DMS 273 (cell line): ENCODE measurements around the gene UMPS.
"Not testable (repeated sequence)": the region's sequence is repeated elsewhere in the genome, so short reads cannot be mapped to it uniquely, and the experiment has no call there.

Experiments
- DNase-seq: peaks from one replicate; lab custom pipeline; 2025; ENCODE audit not compliant: unreplicated experiment; lab: John Stamatoyannopoulos, UW

UMPS gene

DNA sequence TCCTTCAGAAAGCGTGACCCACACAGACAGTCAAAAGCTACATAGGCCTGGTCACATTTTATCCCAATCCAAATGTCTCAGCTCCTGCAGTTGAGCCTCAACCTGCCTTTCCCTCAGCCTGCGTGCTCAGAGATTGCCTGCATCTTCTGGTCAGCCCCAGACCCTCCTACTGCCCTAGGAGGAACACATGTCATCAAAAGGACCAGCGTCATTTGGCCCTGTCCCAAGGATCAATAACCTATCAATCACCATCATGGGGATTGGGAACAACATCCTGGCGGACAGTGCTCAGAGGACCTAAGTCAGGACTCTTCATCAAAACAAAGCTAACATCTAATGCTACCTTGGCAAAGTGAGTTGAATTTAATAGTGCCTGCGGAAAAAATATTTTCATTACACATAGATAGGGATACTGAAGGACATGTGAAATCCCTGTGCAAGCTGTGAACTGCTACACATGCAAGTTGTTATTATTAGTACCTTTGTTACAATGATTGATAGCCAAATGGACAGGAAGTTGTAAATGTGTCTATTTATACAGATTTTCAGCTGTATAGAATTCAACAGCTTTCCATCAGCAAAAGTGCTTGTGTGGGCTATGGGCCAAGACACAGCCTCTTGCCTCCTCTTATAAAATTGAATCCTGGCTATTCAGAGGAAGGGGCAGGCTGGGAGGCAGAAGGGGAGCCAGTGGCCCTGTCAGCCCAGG, 47.7 kb downstream of the UMPS start:
- DNase-seq, result no peak

DNA sequence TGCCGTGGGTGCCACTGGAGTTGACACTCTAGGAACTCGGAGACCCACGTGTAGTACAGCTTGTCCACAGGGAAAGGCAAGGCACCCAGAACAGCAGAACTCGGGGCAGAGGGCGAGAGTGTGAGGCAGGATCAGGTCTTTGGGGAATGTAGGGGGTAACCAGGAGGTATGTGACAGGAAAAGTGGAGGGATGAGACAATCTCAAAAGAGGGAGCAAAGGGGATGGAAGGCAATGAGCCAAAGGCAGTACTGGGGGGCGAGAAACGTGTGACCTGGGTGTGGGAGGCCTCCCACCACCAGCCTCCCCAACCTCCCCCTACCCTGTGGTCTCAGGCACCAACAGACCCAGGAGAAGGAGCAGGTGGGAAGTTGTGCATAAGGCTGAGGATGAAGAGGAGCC, 48.9 kb downstream of the UMPS start:
- no peak for DNase-seq

DNA sequence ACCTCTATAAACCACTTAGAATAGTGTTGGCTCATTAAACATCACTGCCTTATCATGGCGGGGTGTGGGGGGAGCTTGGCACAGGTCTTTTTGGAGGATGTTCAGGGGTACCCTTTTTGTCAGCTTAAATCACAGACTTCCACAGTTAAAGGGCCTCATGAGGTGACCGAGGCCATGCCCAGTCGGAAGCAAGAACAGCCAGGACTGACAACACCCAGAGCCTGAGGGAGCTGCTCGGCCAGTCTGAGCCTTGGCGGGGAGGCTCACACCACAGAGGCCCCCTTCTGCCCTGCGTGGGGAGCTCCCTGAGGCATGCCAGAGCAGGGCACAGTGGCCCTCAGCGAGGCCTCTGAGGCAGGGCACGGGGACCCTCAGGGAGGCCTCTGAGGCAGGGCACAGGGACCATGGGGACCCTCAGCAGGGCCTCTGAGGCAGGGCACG, 49.5 kb downstream of the UMPS start:
- DNase-seq, result no peak

DNA sequence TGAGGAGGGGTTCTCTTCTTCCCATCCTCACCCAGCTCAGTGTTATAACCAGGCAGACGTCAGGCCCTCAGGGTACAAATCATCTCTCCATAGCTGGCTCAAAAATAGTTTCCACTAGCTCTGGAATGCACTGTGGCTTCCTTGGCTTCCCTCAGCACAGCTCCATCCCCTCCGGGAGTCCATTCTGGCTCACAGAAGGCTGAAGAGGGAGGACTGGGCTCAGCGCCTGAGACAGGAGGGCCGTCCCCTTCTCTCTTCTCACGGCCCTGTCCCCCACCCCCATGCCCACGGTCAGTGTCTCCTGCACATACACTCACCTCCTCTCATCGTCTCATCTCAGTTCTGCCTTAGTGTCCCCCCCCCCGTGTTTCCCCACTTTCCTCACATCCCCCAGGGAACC, 50.1 kb downstream of the UMPS start:
- DNase-seq, result no peak

DNA sequence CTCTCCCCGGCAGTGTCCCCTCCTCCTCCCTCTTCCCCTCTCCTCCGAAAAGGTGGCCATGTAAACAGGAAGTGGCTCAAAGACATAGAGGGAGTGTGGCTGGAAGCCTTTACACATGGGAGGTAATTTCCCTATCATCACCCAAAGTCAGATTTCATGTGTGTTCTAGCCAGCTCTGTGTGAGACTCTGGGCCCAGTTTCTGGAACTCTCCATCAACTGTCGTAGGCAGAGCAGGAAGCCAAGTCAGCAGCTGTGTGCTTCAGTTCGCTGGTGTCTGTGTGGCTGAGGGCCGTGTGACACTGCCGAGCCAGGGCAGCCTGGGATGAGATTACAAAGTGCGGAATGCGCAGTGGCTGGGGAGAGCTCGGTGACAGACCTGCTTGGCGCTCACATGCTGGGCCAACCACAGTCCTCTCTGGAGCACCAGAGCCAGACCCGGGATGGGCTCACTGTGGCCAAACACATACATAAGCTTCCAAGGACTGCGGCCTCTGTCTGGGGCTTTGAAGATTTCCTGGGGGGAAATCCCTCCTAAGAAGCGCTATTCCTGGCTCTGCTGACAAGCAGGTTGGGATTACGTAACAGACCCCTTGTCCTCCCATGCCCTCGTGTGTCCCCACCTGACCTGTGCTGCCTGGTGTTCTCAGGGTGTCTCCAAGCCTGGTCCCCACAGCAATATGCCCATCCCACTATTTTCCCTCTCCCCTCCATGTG, 50.7 kb downstream of the UMPS start:
- DNase-seq, result peak; percentile 34

DNA sequence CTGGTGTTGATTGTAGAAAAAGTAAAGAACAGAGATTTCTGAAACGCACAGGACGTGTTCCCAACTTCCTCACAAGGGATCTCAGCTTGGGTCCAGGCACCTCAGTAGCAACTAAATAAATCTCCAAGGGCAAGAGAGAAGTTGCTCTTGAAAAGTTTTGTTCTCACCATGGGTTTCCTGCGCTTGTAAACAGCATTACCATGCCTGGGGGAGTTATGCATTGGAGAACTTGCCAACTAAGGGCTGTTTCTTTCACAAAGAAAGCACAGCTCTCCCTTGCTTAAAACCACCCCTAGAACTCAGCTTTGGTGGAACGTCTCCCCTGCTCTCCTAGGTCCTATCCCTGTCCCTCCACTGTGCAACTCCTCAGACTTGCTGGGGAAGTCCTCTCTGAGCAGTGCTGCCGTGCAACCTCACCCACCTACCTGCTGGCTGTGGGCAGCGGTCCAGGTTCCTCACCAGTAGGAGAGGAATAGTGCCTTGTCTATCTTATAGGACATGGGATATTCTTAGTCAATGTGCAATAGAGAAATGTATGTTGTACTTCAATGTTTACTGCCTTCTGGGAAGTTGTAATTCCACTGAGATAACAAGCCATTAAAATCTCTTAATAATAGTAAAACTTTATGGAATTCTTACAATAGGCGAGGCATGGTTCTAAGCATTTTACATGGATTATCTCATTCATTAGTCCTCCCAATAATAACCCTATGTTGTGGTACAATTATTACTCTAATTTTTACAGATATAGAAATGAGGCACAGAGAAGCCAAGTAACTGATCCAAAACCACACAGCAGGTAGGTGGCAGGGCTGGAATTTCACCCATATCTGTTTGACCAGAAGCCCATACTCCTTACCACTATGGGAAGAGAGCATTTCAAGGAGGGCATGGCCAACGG, 51.5 kb downstream of the UMPS start:
- no peak for DNase-seq

DNA sequence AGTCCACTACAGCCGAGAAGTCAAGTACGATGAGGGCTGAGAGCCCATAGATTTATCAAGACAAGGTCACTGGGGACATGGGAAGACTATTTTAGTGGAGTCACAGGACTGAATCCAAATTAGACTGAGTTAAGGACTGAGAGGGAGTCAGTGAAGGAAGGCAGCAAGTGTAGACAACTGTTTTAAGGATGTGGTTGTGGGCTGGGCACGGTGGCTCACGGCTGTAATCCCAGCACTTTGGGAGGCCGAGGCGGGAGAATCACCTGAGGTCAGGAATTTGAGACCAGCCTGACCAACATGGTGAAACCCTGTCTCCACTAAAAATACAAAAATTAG, 52.1 kb downstream of the UMPS start:
- not testable (repeated sequence) for DNase-seq

DNA sequence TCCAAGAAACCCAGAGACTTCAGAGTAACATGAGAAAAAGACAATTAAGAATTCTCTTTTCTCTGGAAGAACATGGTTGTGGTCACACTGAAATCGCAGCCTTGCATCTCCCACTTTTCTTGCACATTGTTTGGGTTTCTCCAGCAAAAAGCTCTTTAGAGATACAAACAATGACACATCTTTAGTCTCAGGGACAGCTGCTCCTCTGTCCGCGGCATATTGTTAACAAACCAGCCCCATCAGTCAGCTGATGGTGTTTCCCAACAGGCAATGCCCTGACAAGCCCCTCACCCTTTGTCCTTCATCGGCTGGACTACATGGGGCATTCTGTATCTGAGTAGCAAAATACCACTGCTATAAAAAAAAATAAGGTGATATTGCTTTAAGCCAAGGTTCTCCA, 53.4 kb downstream of the UMPS start:
- DNase-seq, result no peak

DNA sequence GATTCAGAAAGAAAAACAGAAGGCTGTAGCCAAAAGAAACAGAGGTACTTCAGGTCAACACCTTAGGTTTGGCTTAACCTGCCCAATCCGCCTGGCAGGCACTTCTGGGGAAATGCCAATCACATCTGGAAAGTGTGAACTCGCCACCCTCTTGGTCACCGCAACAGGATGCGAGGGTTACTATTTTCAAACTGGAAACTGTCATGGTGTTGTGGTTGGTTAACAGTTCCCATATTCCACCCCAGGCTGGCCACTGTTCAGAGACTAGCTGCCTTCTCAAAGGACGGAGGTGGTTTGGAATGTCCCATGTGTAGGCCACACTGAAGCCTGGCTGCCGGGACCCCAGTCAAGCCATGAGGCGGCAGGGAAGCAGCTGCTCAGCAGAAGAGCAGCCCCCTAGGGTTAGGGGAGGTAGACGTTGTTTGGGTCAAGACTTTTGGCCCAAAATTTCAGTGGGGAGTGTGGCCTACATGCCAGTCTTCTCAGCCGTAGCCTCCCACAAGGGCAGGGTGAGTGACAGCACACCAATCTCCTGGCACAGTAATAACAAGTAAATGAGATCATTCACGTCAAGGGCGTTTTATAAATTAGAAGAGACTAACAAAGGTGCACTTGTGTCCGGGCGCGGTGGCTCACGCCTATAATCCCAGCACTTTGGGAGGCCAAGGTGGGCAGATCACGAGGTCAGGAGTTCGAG, 54.6 kb downstream of the UMPS start:
- DNase-seq, result no peak

DNA sequence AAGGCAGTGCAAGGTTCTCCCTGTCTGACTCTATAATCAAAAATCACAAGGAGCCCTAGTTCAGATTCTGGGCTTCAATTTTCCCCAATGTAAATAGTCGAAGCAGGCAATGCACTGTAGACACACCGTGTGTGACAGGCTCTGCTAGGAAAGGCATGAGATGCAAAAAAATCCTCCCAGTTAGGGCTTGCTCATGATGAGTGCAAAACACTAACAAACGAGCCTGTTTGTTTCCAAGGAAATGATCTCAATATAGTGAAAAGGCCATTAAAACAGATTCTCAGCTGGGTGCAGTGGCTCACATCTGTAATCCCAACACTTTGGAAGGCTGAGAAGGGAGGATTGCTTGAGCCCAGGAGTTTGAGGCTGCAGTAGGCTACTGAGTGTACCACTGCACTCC, 55.7 kb downstream of the UMPS start:
- DNase-seq, result no peak

DNA sequence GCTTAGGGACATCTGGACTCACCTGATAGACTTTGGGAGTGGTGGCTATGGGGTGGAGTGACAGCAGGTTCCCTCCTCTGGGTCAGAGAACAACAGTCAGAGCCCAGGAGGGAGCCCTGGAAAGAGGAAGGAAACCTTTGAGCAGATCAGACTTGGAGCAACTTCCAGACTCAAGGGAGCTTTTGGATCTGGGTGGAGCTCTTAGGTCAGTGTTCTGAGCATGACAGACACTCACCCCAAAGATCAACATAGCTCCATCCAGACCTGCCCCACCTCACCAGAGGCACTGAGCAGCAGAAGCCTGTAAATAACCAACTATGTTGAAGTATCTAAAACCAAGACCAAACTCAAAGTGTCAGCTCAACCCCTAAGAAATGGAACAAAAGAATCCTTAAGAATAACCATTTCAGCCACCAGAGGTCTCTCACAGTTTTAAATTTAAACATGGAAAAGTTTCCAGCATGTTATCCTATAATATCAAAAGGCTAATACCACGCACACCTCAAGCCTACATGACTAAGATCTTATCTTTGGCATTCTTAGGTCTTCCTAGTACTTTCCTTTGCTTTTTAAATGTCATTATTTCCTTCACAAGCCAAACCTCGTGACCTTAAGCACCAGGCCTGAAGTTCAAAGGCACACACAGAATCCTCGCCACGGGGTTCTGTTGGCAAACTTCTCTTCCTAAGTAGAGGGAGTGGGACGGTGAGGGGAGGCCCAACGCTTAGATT, 56.4 kb downstream of the UMPS start:
- peak; percentile 53 for DNase-seq

DNA sequence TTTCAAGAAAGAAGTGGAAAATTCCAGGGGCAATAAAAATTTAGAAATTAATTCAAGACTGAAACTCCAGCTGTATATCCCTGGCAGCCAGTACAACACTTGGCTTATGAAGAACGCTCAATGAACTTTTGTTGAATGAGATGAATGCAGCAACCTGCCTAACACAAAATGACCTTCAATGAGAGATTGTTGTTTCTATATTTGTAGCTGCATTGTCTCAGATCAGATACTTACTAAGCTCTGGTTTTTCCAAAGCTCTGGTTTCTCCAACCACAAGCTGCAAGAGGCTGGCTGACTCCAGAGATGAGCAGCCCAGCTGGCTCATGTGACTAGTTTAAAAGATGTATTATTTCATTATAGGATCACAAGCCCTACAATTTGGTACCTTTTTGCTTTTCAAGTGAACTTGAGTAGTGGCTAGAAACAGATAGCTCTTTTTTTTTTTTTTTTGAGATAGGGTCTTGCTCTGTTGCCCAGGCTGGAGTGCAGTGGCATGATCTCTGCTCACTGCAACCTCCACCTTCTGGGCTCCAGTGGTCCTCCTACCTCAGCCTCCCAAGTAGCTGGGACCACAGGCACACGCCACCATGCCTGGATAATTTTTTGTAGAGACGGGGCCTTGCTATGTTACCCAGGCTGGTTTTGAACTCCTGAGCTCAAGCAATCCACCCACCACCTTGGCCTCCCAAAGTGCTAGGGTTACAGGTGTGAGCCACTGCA, 57.4 kb downstream of the UMPS start:
- no peak for DNase-seq

DNA sequence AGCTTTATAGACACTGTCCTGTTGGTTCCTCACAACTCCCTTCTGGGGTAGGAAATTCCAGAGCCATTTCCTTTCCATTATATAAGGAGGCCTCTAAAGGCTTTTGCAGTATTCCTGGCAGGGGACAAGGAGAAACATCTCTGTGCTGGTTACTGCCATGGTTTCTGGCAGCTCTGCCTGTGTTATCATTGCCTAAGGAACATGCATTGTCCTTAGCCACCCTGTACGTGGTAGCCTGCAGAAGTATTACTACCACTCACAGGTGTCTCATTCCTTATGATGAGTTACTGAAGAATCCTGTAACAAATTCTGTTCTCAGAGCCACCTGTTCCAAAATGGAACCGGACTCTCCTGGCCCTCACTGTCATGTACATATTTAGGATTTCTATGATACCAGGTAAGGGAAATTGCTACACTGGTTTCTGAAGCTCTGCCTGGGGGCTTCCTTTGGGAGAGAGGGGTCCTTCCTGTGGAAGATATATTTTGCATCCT, 58.0 kb downstream of the UMPS start:
- no peak for DNase-seq

DNA sequence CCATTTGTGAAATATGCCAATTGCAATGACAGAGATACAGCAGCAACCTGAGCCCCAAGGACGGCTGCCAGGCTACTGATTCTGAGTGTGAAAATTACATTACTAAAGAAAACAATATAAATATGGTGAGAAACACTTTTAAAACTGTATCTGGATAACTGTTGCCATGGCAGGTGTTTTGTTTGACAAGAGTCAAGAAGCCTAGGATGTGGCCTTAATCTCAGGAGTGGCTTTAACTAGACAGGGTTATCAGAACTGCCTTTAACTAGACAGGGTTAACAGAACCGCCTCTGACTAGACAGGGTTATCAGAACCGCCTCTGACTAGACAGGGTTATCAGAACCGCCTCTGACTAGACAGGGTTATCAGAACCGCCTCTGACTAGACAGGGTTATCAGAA, 58.9 kb downstream of the UMPS start:
- DNase-seq, result not testable (repeated sequence)

DNA sequence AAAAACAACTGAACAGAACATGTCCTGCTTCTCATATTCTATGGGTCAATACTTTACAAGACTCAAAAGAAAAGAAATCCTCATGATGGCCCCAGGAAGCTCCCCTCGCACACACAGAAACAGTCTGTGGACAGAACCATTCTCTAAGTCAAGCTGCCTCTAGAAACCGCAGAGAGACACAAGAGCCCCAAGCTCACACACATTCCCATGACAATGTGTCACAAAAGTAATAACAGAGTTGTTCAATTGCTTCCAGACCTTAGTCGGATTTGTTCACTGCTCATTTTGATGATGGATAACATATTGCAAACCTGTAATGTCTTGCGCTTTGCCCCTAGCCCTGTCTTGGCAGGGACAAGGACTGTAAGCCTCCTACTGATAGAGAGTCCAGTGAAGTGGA, 60.9 kb downstream of the UMPS start:
- DNase-seq, result no peak

DNA sequence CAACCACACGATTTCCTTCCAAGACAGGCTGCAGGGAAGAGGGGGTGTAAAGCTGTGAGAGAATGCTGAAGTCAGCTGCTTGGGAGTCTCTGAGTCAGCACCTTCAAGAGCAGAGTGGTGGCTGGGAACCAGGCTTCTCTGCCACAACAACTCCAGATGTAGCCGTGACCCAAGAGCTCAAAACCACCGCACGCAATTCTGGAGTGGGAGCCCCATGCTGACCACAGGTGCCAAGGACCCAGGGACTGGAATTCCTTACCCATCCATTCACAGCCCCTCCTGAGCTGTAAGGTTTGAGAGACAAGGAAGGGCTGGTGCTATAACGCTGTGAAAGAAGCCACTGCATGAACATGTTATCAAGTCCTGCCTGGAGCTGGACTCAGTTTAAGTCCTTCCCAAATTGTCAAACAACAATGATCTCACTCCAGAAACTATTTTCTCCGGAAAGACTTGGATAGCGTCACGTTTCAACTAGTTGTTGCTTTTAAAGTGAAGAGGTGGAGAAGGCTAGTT, 61.4 kb downstream of the UMPS start:
- DNase-seq, result no peak

DNA sequence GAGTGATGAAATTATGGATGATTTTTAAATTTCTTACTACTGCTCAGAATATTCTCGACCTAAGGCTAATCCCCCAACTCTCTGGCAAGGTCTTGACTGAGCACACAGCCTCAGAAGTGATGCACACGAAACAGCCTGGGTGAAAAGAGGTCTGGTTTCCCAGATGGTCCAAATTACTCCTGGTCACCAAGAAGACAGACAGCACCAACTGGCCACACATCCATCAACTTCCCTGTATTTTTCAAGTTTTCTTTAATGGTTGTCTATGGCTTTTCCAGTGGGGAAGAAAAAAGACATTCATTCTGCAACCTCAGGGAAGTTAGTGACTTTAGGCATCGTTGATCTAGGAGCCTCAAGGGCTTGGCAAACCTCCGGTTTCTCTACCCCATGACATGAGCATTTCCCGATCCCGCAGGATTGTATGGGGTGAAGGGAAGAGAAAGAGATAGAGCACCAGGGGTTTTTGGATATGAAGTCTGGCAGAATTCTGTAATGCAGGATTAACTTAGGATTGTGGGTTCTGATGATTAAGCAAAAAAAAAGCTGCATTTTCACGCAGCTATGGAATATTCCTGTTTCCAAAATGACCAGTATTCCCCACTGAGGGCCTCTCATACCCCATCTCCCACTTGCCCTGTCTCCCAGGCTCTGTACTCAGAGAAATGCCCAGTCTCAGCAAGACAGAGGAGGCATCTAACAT, 62.2 kb downstream of the UMPS start:
- no peak for DNase-seq

DNA sequence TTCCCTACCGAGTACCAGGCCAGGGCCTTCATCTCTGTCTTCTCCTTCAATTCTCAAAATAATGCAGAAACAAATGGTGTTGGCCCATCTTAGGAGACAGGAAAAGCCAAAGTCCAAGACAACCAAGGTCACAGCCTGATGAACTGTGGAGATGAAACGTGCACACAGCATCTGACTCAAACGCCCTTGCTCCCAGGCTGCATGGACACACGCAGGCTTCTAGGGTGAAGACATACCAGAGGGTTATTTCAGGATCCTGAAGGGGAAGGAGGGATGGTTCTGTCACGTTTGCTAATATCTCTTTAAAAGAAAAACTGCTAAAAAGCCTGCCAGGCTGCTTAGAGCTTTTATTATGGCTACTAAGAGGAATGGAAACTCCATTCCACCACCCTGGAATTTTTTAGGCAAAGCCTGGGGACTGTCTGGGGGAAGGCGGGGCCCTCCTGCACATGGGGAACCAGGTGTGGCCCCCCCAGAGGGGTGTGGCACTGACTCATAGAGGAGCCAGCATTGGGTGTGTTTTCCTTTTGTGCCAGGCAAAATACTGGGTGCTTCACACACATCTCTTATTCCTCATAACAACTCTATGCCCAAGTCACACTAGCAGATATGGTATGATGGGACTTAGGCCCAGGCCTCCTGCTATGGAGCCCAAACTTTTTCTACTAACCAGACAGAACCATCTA, 62.9 kb downstream of the UMPS start:
- DNase-seq, result no peak
